ENCODE measurements around the gene CIC.

The CIC gene

GRCh38 chr19:42344336-42344893 lies 75.4 kb downstream of the CIC start:
- Histone ChIP-seq H3K4me1 (ENCODE audit: low read length) (no peaks in the 10 kb centered on the region), H3K27ac (ENCODE audit: low read length) (no peak overlapping the region), H3K4me3 (ENCODE audit: low read length) (no peak overlapping the region), H3K27me3 (replicated peaks; ENCODE audit: insufficient read depth, low read length) (no peaks in the 10 kb centered on the region), H3K4me2 (ENCODE audit: low read depth, low read length) (no peak overlapping the region), H2AFZ (ENCODE audit: low read length) (no peak overlapping the region), H3K36me3 (replicated peaks; ENCODE audit: insufficient read depth, low read length) (no peaks in the 10 kb centered on the region), H4K20me1 (ENCODE audit: insufficient read depth, low read length) (no peaks in the 10 kb centered on the region), H3K9me3 (replicated peaks; ENCODE audit: insufficient read depth, low read length) (no peaks in the 10 kb centered on the region), H3K9me2 (replicated peaks; ENCODE audit: insufficient read depth, low read length) (no peaks in the 10 kb centered on the region), H3K79me2 (ENCODE audit: low read length) (no peaks in the 10 kb centered on the region), H3K9ac (ENCODE audit: low read length) (no peak overlapping the region), H3F3A (ENCODE audit: insufficient read depth, low read length) (no peaks in the 10 kb centered on the region)
- no peak for DNase-seq
- no peak for TF ChIP-seq EZH2phosphoT487 (IDR thresholded peaks at IDR 0.05; ENCODE audit: low read length)
- no peak for TF ChIP-seq CTCF (IDR thresholded peaks at IDR 0.05; ENCODE audit: low read length)
- TF ChIP-seq EZH2 (optimal IDR thresholded peaks at IDR 0.05; ENCODE audit: low read depth, low read length): no peak
